Measurements from ENCODE around the gene ADGRG1. TPM values are rescaled to one million over a fixed set of nuclear protein-coding genes. Genes with fewer than 3 reads are reported as not detected.

ADGRG1 gene
- total RNA-seq, 1 experiment from 2014 or later = 10.2 TPM

GRCh38 chr16:57667526-57668262 lies 39.3 kb downstream of the ADGRG1 start:
- POLR2A ChIA-PET = interaction anchor here (0.6 kb wide), 1 partner anchor 26 kb away, joined by 3 read pairs; no protein-coding TSS in a partner anchor
- Mint-ChIP-seq H3K4me3 (ENCODE audit: unreplicated experiment) (no peak overlapping the region), H3K9me3 (ENCODE audit: unreplicated experiment) (no peaks in the 10 kb centered on the region), H3K27me3 (ENCODE audit: insufficient read depth, unreplicated experiment) (peaks cover under 1% of the 10 kb centered on the region), H3K27ac (ENCODE audit: low read depth, unreplicated experiment) (no peak overlapping the region), H3K4me1 (ENCODE audit: insufficient read depth, unreplicated experiment) (no peaks in the 10 kb centered on the region), H3K36me3 (ENCODE audit: insufficient read depth, unreplicated experiment) (no peaks in the 10 kb centered on the region)
- CTCF ChIA-PET = interaction anchor here (1.2 to 1.6 kb wide), 2 partner anchors 18 to 19 kb away, joined by 3 read pairs; no protein-coding TSS in a partner anchor
- DNase-seq (ENCODE audit: unreplicated experiment) = peak; percentile 76
- no peak for TF ChIP-seq CTCF (IDR thresholded peaks at IDR 0.05; ENCODE audit: unreplicated experiment)
- intact Hi-C loops (cut with micrococcal nuclease) = no loop called here
- no TSS peak for BruUV-seq (replicated peaks)

DNA sequence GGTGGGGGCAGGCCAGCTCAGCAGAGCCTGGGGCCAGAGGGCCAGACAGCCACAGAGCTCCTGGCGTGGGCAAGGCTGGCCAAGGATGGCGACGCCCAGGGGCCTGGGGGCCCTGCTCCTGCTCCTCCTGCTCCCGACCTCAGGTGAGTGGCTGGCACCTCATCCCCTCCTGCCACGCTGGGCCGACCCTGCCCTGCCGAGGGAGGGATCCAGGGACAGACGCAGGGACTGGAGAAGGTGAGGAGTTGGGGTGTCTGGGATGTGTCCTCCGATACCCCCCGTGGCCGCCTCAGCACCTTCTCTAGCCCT lies 39.8 kb downstream of the ADGRG1 start, which contains the start of gene ADGRG3:
Gene ADGRG3 (plus strand): TSS at position 44 of the 309 bp plus-strand sequence. CDS start 42 bp downstream, at position 86.
- POLR2A ChIA-PET = no interaction called here
- H3K27ac Mint-ChIP-seq (ENCODE audit: low read depth, unreplicated experiment) = no peak within 1 kb of the TSS

GRCh38 chr16:57668630-57669475 lies 40.4 kb downstream of the ADGRG1 start:
- H3K4me1 Mint-ChIP-seq (ENCODE audit: insufficient read depth, unreplicated experiment) = no peaks in the 10 kb centered on the region
- no peak overlapping the region for H3K27ac Mint-ChIP-seq (ENCODE audit: low read depth, unreplicated experiment)
- ChIA-PET POLR2A (interaction anchor here (0.7 kb wide), 1 partner anchor 374 kb away, joined by 3 read pairs; no protein-coding TSS in a partner anchor), CTCF (interaction anchor here (0.5 to 1.6 kb wide), 3 partner anchors 19 to 183 kb away, joined by 3 read pairs; no protein-coding TSS in a partner anchor)
- no peaks in the 10 kb centered on the region for H3K36me3 Mint-ChIP-seq (ENCODE audit: insufficient read depth, unreplicated experiment)
- DNase-seq (ENCODE audit: unreplicated experiment) = no peak
- intact Hi-C loops (cut with micrococcal nuclease) = no loop called here
- no peak overlapping the region for H3K4me3 Mint-ChIP-seq (ENCODE audit: unreplicated experiment)
- peaks cover 13% of the 10 kb centered on the region for H3K27me3 Mint-ChIP-seq (ENCODE audit: insufficient read depth, unreplicated experiment)
- no peaks in the 10 kb centered on the region for H3K9me3 Mint-ChIP-seq (ENCODE audit: unreplicated experiment)
- no peak for TF ChIP-seq CTCF (IDR thresholded peaks at IDR 0.05; ENCODE audit: unreplicated experiment)
- no TSS peak for BruUV-seq (replicated peaks)

More for the DNA sequence above, 39.8 kb downstream of the ADGRG1 start, which contains the start of gene ADGRG3:
- no peak for TF ChIP-seq CTCF (IDR thresholded peaks at IDR 0.05; ENCODE audit: unreplicated experiment)
- no peaks in the 10 kb centered on the region for H3K4me1 Mint-ChIP-seq (ENCODE audit: insufficient read depth, unreplicated experiment)
- H3K36me3 Mint-ChIP-seq (ENCODE audit: insufficient read depth, unreplicated experiment) = no peaks in the 10 kb centered on the region
- intact Hi-C loops (cut with micrococcal nuclease) = no loop called here
- peaks cover 6% of the 10 kb centered on the region for H3K27me3 Mint-ChIP-seq (ENCODE audit: insufficient read depth, unreplicated experiment)
- BruUV-seq (replicated peaks) = no TSS peak
- DNase-seq (ENCODE audit: unreplicated experiment) = no peak
- CTCF ChIA-PET = interaction anchor here (1.2 to 1.6 kb wide), 2 partner anchors 19 to 20 kb away, joined by 3 read pairs; no protein-coding TSS in a partner anchor
- no peaks in the 10 kb centered on the region for H3K9me3 Mint-ChIP-seq (ENCODE audit: unreplicated experiment)
- no peak within 1 kb of the TSS for H3K4me3 Mint-ChIP-seq (ENCODE audit: unreplicated experiment)
